Muscle layer of duodenum (tissue), 2 donors: ENCODE measurements around the gene TK1.

Source experiments
- H3K27ac ChIP-seq: one replicate; pipeline ENCODE4 v1.7.0; 2013; ENCODE audit warnings: mild to moderate bottlenecking, low read length
- H3K27me3 ChIP-seq: one replicate; pipeline ENCODE4 v1.7.0; 2013; ENCODE audit warnings: low read depth, mild to moderate bottlenecking, control low read depth, low read length
- H3K36me3 ChIP-seq, 2 donors: one replicate each; pipeline ENCODE4 v1.7.0; 2013; ENCODE audit warnings: low read length in 2 of 2, control low read depth in 1 of 2, mild to moderate bottlenecking in 1 of 2; ENCODE audit not compliant: insufficient read depth in 2 of 2, control insufficient read depth in 1 of 2
- H3K4me1 ChIP-seq, 2 donors: one replicate each; pipeline ENCODE4 v1.7.0; 2013; ENCODE audit warnings: low read length in 2 of 2, mild to moderate bottlenecking in 2 of 2, control low read depth in 1 of 2, moderate library complexity in 1 of 2; ENCODE audit not compliant: insufficient read depth in 2 of 2, control insufficient read depth in 1 of 2
- H3K4me3 ChIP-seq, 2 donors: one replicate each; pipeline ENCODE4 v1.7.0; 2013; ENCODE audit warnings: low read length in 2 of 2, low read depth in 1 of 2, mild to moderate bottlenecking in 1 of 2
- H3K9me3 ChIP-seq, 2 donors: one replicate each; pipeline ENCODE4 v1.7.0; 2013; ENCODE audit warnings: low read length in 2 of 2, control low read depth in 1 of 2, mild to moderate bottlenecking in 1 of 2; ENCODE audit not compliant: control insufficient read depth in 1 of 2
- donor health status: healthy.

The TK1 gene

DNA sequence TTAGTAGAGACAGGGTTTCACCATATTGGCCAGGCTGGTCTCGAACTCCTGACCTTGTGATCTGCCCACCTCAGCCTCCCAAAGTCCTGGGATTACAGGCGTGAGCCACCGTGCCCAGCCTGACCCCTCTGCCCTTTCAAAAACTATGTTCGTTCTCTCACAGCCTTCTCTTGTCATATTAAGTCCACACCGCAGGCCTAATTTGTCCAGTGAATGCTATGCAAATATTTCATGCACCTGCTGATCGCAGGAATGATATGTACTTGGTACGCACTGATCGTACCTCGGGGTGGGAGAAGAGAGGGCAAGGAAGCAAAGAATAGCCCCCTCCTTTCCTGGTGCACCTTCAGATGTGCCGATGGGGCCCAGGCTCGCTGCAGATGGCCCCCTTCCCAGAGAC lies 24.2 kb upstream of the TK1 start:
- Histone ChIP-seq H3K4me1 (peaks cover 0 to 6% of the 10 kb centered on the region in 2 donors), H3K27ac (no peak overlapping the region), H3K9me3 (no peaks in the 10 kb centered on the region), H3K4me3 (no peak overlapping the region), H3K27me3 (no peaks in the 10 kb centered on the region), H3K36me3 (no peaks in the 10 kb centered on the region)

DNA sequence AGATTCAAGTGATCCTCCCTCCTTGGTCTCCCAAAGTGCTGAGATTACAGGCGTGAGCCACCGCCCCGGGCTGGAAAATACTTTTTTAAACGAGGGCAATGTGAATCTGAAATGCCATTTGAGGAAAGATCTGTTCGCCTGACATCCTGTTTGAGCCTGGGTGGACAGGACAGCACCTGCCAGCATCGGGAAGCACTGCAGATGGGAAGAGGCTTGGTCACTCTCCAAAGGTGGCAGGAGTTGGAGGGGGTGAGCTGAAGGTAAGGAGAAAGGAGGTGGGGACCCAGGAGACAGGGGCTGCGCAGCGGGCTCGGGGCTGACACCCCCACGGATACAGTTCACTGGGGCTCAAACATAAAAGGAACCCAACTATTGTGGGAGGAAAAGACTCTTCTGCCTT lies 23.3 kb upstream of the TK1 start:
- H3K9me3 ChIP-seq, result no peaks in the 10 kb centered on the region
- peaks cover 0 to 6% of the 10 kb centered on the region in 2 donors for H3K4me1 ChIP-seq
- no peaks in the 10 kb centered on the region for H3K36me3 ChIP-seq
- no peaks in the 10 kb centered on the region for H3K27me3 ChIP-seq
- H3K4me3 ChIP-seq, result no peak overlapping the region
- no peak overlapping the region for H3K27ac ChIP-seq

DNA sequence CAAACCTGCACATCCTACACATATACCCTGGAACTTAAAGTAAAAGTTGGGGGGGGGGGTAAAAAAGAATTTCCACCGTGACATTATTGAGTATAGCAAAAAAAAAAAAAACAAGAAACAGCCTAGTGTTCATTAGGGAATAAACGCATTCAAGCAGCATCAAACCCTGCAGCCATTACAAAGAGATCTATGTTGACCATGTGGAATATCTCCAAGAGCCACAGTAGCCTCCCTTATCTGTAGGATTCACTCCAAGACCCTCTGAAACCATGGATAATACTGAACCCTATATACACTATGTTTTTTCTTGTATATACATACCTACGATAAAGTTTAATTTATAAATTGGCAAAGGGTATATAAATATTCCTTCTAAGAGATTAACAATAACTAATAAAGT lies 21.6 kb upstream of the TK1 start:
- H3K4me3 ChIP-seq, result no peak overlapping the region
- no peaks in the 10 kb centered on the region for H3K9me3 ChIP-seq
- H3K27ac ChIP-seq, result no peak overlapping the region
- no peaks in the 10 kb centered on the region for H3K4me1 ChIP-seq
- H3K36me3 ChIP-seq, result no peaks in the 10 kb centered on the region
- H3K27me3 ChIP-seq, result no peaks in the 10 kb centered on the region

DNA sequence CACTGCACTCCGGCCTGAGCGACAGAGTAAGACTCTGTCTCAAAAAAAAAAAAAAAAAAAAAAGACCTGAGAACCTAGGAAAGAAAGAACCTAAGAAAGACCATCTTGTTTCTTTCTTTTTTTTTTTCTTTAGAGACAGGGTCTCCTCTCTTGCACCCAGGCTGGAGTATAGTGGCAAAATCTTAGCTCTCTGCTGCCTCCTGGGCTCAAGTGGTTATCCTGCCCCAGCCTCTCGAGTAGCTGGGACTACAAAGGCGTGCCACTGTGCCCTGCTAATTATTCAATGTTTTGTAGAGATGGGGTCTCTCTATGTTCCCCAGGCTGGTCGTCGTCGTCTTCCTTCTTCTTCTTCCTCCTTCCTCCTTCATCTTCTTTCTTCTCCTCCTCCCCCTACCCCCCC lies 19.4 kb upstream of the TK1 start:
- no peak overlapping the region for H3K27ac ChIP-seq
- no peaks in the 10 kb centered on the region for H3K4me1 ChIP-seq
- H3K4me3 ChIP-seq, result no peak overlapping the region
- no peaks in the 10 kb centered on the region for H3K36me3 ChIP-seq
- no peaks in the 10 kb centered on the region for H3K27me3 ChIP-seq
- H3K9me3 ChIP-seq, result no peaks in the 10 kb centered on the region

DNA sequence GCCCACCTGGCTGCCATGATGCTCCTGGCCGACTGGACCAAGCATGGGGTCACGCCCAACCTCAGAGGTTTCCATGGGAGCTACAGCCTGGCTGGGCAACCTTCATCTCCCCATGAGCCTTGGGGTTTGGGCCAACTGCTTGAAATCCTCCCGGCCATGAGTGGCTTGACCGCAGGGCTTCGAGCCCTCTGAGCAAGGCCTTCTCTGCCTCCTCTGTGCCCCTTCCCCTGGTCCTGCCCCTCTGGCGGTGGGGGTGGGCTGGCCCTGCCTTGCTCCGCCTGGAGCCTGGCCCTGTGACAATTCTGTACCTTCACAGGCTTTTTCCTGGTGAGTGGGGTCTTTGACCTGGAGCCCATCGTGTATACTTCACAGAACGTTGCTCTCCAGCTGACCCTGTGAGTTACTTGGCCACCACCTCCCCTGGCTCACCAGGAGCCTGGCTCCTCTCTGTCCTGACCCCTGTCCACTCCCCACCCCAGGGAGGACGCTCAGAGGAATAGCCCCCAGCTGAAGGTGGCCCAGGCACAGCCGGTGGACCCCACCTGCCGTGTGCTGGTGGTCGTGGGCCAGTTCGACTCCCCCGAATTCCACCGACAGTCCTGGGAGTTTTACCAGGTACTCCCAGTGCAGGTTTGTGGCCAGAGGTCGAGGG lies 18.4 kb upstream of the TK1 start:
- Histone ChIP-seq H3K27me3 (no peaks in the 10 kb centered on the region), H3K4me1 (no peaks in the 10 kb centered on the region), H3K4me3 (no peak overlapping the region), H3K27ac (no peak overlapping the region), H3K36me3 (no peaks in the 10 kb centered on the region), H3K9me3 (no peaks in the 10 kb centered on the region)

DNA sequence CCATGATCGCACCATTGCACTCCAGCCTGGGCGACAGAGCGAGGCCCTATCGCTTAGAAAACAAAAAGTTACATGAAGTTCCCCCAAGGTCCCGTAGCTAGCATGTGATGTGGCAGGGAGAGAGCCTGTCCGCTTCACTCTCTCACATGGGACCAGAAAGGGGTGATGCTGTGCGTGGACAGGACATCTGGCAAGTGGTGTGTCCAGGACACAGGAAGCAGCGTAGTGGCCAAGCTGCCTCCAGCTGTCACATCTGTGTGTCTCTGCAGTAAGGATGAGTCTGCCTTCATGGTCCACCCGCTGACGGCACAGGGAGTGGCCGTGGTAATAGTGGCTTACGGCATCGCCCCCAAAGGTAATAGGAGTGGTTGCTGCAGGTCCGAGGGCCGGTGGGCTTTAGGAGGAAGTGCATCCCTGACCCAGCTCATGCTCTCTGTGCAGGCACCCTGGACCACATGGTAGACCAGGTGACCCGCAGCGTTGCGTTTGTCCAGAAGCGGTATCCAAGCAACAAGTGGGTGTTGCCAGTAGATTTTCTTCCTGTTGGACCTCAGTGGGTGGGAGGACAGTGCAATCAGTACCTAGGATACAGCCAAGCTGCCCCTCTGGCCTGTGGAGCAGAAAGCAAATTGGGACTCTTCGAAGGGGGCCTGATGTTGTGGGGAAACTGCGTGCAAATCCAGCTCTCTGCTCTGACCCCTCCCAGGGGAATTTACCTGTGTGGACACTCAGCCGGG lies 17.7 kb upstream of the TK1 start:
- H3K4me3 ChIP-seq, result no peak overlapping the region
- H3K27ac ChIP-seq, result no peak overlapping the region
- H3K36me3 ChIP-seq, result no peaks in the 10 kb centered on the region
- no peaks in the 10 kb centered on the region for H3K9me3 ChIP-seq
- no peaks in the 10 kb centered on the region for H3K4me1 ChIP-seq
- no peaks in the 10 kb centered on the region for H3K27me3 ChIP-seq

DNA sequence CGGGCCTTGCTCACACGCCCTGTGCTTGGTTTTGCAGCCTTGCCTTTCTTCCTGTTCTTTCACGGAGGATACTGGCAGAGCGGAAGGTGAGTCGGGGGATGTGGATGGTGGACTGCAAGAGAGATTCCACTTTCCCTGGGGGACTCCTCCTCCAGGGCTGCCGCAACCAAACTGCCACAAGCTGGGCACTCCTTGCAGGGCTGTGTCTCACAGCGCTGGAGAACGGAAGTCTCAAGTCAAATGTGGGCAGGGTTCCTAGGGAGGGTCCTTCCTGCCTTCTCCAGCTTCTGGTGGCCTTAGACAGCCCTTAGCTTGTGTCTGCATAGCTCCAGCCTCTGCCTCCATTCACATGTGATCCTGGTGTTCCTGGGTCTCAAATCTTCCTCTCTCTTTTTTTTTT lies 15.8 kb upstream of the TK1 start:
- Histone ChIP-seq H3K27ac (no peak overlapping the region), H3K36me3 (no peaks in the 10 kb centered on the region)

DNA sequence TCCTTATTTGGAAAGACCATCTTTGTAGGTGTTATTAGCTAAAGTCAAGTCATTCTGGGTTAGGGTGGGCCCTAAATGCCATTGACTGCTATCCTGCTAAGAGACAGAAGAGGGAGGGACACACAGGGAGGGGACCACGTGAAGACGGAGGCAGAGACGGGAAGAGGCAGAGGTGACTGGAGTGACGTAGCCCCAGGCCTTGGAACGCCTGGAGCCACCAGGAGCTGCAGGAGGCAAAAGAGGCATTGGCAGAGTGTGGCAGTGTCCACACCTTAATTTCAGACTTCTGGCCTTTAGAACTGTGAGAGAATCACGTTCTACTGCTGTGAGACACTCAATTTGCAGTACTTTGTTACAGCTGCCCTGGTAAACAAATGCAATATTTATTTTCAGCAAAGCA lies 13.6 kb upstream of the TK1 start:
- Histone ChIP-seq H3K4me3 (no peak overlapping the region), H3K4me1 (no peaks in the 10 kb centered on the region), H3K27me3 (no peaks in the 10 kb centered on the region), H3K9me3 (no peaks in the 10 kb centered on the region), H3K27ac (no peak overlapping the region), H3K36me3 (no peaks in the 10 kb centered on the region)

More for the DNA sequence above, 15.8 kb upstream of the TK1 start:
- H3K9me3 ChIP-seq, result no peaks in the 10 kb centered on the region
- no peak overlapping the region for H3K4me3 ChIP-seq
- no peaks in the 10 kb centered on the region for H3K4me1 ChIP-seq
- no peaks in the 10 kb centered on the region for H3K27me3 ChIP-seq

DNA sequence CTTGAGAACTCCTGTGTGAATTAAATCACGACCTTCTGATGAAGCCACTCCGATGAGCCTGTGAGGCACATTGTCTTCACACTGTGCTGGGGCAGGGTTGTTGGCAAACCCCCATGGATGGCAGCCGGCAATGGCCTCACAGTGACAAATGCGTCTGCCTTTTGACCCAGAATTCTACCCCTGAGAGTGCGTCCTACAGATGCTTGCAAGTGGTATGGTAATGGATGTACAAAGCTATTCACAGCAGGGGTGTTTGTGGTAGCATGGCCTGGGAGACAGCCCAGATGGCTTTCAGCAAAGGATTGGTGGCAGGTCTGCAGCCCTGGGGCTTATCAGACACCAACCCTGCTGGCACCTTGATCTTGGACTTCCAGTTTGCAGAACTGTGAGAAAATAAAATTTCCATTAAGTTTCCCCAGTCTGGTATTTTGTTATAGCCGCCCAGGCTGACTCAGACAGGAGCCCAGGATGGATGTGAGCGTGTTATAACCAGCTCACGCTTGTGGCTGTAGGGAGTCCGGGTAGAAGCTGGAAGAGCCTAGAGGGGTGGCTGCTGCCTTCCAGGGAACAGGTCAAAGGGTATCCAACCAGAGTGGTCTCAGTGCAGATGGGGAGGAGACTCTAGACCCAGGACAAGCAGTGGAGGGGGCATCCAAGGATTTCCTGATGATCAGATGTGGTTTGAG lies 10.4 kb upstream of the TK1 start:
- Histone ChIP-seq H3K27ac (no peak overlapping the region), H3K36me3 (peaks cover 0 to 3% of the 10 kb centered on the region in 2 donors), H3K9me3 (no peaks in the 10 kb centered on the region), H3K4me3 (no peak overlapping the region), H3K27me3 (no peaks in the 10 kb centered on the region), H3K4me1 (no peaks in the 10 kb centered on the region)

DNA sequence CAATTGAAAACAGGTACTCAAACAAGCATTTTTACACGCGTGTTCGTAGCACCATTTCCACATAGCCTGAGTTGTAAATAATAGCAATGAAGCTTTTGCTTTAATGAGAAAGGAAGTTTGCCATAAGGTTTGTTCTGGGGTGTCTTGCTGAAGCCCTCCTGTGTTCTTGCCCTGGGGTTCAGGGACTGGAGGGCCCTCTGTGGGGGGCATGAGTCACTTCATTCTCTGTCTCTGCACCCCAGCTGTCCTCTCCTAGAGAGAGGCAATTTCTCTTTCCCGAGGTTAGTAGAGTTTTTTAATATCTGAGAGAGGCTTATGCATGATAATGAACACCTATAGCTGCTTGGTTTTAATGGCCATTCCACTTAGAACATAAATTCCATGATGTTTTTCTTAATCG lies 9.9 kb upstream of the TK1 start:
- Histone ChIP-seq H3K36me3 (peaks cover 0 to 3% of the 10 kb centered on the region in 2 donors), H3K27ac (no peak overlapping the region), H3K4me3 (no peak overlapping the region), H3K27me3 (no peaks in the 10 kb centered on the region), H3K9me3 (no peaks in the 10 kb centered on the region), H3K4me1 (no peaks in the 10 kb centered on the region)

DNA sequence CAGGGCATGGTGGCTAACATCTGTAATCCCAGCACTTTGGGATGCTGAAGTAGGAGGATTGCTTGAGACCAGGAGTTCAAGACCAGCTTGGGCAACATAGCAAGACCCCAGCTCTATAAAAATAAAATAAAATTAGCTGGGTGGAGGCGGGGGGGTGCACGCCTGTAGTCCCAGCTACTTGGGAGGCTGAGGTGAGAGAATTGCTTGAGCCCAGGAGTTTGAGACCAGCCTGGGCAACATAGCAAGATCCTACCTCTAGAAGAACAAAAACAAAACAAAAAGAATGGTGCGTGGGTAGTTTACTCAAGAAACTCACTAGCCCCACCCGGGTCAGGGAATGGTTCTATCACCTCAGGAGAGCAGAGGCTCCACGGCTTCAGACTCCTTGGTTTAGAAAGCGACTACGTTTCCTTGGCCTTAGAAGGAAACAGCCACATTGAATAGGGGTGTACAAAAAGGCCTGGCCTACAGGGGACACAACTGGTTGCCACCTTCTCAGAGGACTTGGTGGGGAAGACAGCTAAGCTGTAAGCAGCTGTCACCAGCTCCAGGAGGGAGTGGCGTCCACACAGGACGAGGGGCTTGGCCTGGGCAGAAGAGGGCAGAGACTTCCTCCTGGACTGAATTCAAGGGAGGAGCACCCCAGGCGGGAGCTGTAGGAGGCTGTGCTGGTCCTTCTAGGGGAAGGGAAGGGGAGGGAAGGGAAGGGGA lies 716 bp downstream of the TK1 start:
- Histone ChIP-seq H3K27ac (no peak overlapping the region), H3K9me3 (no peaks in the 10 kb centered on the region), H3K27me3 (no peaks in the 10 kb centered on the region), H3K4me3 (no peak overlapping the region), H3K36me3 (peaks cover 0 to 4% of the 10 kb centered on the region in 2 donors), H3K4me1 (peaks cover 3 to 37% of the 10 kb centered on the region in 2 donors)
